GM12874 (cell line): ENCODE results near the gene TGFBR1.

Experiments used
- CTCF ChIP-seq: IDR thresholded peaks from 2 replicates; pipeline ENCODE4 v1.5.1; 2011; ENCODE audit warnings: low read depth, mild to moderate bottlenecking, control low read depth, low read length, moderate library complexity; ENCODE audit not compliant: insufficient read depth

The TGFBR1 gene

DNA sequence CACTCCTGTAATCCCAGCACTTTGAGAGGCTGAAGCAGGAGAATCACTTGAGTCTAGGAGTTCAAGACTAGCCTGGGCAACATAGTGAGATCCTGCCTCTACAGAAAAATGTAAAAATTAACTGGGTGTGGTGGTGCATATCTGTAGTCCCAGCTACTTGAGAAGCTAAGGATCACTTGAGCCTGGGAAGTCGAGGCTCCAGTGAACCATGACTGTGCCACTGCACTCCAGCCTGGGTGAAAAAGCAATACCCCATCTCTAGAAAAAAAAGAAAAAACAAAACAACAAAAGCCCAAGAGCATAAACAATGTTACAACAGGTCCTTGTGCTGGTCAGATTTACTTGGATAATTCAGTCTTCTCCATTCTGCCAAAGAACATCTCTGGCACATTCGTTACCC, 44.3 kb upstream of the TGFBR1 start:
- no peak for TF ChIP-seq CTCF

- no peak for TF ChIP-seq CTCF
Observed at GRCh38 chr9:99062549-99062948, 42.4 kb upstream of the TGFBR1 start.

DNA sequence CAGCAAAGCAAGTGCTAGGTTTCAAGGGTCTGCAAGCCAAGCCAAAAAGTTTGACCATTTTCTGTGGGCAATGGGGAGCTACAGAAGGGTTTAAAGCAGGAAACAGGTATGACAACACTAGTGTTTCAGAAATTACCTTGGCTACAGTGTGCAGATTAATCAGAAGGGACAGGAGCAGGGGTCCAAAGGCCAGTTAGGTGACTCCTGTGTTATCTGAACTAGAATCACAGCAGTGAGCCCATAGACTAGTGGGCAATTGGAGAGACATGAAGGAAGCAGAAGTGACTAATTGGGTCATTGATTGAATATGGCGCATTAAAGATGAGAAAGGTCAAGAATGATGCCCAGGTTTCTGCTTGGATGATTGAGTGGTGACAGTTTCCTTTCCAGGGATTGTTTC, 41.4 kb upstream of the TGFBR1 start:
- TF ChIP-seq CTCF = no peak

DNA sequence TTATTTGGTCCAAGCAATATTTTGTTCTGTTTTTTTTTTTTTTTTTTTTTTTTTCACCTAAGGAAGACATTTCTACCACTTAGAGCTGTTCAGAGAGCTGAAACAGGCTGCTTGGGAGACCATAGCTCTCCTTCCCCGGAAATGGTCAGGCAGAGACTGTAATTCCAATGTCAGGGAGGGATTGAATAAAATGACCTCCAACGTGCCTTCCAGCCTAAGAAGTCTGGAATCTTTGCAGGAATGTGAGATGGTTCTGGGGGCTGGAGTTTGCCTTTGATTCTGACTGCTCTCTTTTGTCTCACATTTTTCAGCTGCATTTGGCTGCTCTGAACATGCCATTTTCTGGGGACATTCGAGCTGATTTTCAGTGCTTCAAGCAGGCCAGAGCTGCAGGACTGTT, 38.3 kb upstream of the TGFBR1 start:
- TF ChIP-seq CTCF = no peak

DNA sequence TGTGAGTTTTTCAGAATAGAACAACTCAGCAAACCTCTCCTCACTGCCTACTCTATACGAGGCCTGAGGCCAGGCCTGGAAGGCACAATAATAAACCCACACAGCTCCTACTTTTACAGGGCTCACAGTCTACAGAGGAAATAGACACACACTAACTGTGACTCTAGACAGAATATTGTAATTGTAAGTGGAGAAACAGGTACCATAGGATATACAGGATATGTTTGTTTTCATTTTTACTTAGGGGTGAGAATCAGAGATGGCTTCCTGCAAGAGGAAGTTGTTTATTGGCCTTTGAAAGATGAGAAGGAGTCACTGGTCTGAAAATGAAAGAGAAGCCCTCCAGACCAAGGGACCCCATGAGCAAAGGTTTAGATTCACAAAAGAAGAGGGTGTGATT, 35.8 kb upstream of the TGFBR1 start:
- no peak for TF ChIP-seq CTCF

DNA sequence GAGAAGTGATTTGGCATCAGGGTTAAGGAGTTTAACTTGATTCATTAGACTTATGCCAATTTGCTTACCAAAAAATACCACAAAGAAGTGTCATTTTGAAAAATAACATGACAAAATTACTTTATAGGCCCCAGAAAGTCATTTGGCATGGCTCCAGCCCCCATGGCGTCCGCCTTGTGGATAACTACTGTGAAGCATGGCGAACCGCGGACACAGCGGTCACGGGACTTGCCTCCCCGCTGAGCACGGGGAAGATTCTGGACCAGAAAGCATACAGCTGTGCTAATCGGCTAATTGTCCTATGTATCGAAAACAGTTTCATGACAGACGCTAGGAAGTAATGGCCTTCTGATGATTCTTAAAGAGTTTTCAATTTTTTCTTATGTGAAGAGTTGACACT, 35.4 kb upstream of the TGFBR1 start:
- TF ChIP-seq CTCF = no peak

- TF ChIP-seq CTCF = no peak
Observed at GRCh38 chr9:99070681-99071080, 34.2 kb upstream of the TGFBR1 start.
